Parathyroid adenoma (tissue), 2 donors: ENCODE measurements around the gene KRT33B.

ENCODE experiments used
- H2AFZ ChIP-seq: fragments of 300-600 bp; sonication (generic); one replicate; pipeline ENCODE4 v1.7.0; 2017; ENCODE audit warnings: antibody characterized with exemption, mild to moderate bottlenecking
- H3K27ac ChIP-seq: fragments of 300-600 bp; sonication (generic); one replicate; pipeline ENCODE4 v1.7.0; 2017
- H3K27me3 ChIP-seq: fragments of 300-600 bp; sonication (generic); one replicate; pipeline ENCODE4 v1.7.0; 2017; ENCODE audit warnings: low read length; ENCODE audit not compliant: control insufficient read depth, insufficient read depth
- H3K36me3 ChIP-seq: fragments of 300-600 bp; sonication (generic); one replicate; pipeline ENCODE4 v1.7.0; 2017; ENCODE audit warnings: low read length; ENCODE audit not compliant: control insufficient read depth, insufficient read depth
- H3K4me1 ChIP-seq: fragments of 300-600 bp; sonication (generic); one replicate; pipeline ENCODE4 v1.7.0; 2017; ENCODE audit warnings: control low read depth
- H3K4me2 ChIP-seq: fragments of 300-600 bp; sonication (generic); one replicate; pipeline ENCODE4 v1.7.0; 2017; ENCODE audit warnings: low read length
- H3K4me3 ChIP-seq: fragments of 300-600 bp; sonication (generic); one replicate; pipeline ENCODE4 v1.7.0; 2017; ENCODE audit warnings: low read depth, low read length
- H3K79me2 ChIP-seq: fragments of 300-600 bp; sonication (generic); one replicate; pipeline ENCODE4 v1.7.0; 2017; ENCODE audit warnings: control low read depth
- H3K9ac ChIP-seq: fragments of 300-600 bp; sonication (generic); one replicate; pipeline ENCODE4 v1.7.0; 2017; ENCODE audit warnings: mild to moderate bottlenecking
- H3K9me3 ChIP-seq: fragments of 300-600 bp; sonication (generic); one replicate; pipeline ENCODE4 v1.7.0; 2017; ENCODE audit warnings: low read length; ENCODE audit not compliant: control insufficient read depth
- TF ChIP-seq, protein P1 (sequence below): fragments of 300-600 bp; sonication (generic); IDR thresholded peaks from one replicate; pipeline ENCODE4 v1.7.0; 2017; ENCODE audit warnings: antibody characterized with exemption, mild to moderate bottlenecking
- donor health status: primary hyperparathyroidism.

Gene KRT33B

DNA sequence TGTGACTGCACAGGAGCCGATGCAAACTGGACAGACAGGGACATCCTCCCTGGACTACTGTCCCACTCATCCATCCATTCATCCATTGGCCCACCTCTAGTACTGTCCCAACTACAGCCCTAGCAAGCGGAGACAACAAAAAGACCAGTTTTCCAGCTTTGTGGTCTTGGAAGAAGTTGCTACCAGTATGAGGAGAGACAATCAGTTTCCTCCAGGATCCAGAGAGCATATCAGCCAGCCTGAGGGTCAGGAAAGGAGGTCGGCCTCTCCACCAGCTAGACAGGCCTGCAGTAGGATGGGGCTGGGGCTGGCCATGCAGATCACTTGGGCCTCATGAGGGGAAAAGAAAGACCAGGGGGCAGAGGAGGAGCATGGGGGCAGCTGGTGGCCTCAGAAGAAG, 35.8 kb downstream of the KRT33B start:
- Histone ChIP-seq H3K36me3 (no peaks in the 10 kb centered on the region), H3K4me1 (peaks cover under 1% of the 10 kb centered on the region), H3K79me2 (no peaks in the 10 kb centered on the region), H2AFZ (no peak overlapping the region), H3K9ac (no peak overlapping the region), H3K4me2 (no peak overlapping the region), H3K4me3 (no peak overlapping the region), H3K9me3 (no peaks in the 10 kb centered on the region), H3K27me3 (no peaks in the 10 kb centered on the region), H3K27ac (no peak overlapping the region)
- TF ChIP-seq, protein P1, sequence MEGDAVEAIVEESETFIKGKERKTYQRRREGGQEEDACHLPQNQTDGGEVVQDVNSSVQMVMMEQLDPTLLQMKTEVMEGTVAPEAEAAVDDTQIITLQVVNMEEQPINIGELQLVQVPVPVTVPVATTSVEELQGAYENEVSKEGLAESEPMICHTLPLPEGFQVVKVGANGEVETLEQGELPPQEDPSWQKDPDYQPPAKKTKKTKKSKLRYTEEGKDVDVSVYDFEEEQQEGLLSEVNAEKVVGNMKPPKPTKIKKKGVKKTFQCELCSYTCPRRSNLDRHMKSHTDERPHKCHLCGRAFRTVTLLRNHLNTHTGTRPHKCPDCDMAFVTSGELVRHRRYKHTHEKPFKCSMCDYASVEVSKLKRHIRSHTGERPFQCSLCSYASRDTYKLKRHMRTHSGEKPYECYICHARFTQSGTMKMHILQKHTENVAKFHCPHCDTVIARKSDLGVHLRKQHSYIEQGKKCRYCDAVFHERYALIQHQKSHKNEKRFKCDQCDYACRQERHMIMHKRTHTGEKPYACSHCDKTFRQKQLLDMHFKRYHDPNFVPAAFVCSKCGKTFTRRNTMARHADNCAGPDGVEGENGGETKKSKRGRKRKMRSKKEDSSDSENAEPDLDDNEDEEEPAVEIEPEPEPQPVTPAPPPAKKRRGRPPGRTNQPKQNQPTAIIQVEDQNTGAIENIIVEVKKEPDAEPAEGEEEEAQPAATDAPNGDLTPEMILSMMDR: no peak

DNA sequence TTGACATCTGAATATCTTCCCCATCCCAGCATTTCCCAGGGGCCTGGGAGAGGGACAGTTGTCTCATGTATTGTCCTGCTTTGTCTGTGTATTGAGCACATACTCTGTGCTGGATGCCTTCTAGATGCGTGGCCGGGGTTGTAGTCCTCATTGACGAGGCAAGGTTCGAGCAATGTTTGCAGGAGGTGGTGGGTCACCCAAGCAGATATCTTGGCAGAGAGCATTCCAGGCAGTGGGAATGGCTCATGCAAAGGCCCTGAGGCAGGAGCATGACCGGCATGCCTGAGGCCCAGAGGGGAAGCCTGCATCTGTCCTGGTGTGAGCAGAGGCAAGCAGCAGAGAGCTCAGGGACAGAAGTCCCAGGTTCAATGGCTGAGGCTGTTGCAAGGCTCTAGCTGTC, 36.5 kb downstream of the KRT33B start:
- no peaks in the 10 kb centered on the region for H3K9me3 ChIP-seq
- H3K4me3 ChIP-seq: no peak overlapping the region

DNA sequence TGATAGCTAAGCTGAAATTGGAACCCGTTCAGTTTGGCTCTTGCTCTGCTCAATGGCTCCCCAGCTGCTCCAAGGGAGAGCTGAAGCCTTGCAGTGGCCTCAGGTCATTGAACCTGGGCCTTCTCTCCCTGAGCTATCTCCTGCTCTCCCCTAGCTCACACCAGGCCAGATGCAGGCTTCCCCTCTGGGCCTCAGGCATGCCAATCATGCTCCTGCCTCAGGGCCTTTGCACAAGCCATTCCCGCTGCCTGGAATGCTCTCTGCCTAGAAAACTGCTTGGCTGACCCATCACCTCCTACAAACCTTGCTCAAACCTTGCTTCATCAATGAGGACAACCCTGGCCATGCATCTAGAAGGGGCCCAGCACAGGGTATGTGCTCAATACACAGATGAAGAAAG, 37.4 kb downstream of the KRT33B start:
- H3K36me3 ChIP-seq: no peaks in the 10 kb centered on the region
- no peaks in the 10 kb centered on the region for H3K4me1 ChIP-seq
- no peak overlapping the region for H3K4me3 ChIP-seq
- no peak overlapping the region for H3K9ac ChIP-seq
- no peak overlapping the region for H3K27ac ChIP-seq
- no peaks in the 10 kb centered on the region for H3K79me2 ChIP-seq
- H3K4me2 ChIP-seq: no peak overlapping the region
- no peaks in the 10 kb centered on the region for H3K27me3 ChIP-seq
- TF ChIP-seq, protein P1: no peak
- no peak overlapping the region for H2AFZ ChIP-seq
- no peaks in the 10 kb centered on the region for H3K9me3 ChIP-seq

More for the DNA sequence above, 36.5 kb downstream of the KRT33B start:
- H3K27me3 ChIP-seq: no peaks in the 10 kb centered on the region
- no peaks in the 10 kb centered on the region for H3K36me3 ChIP-seq
- no peaks in the 10 kb centered on the region for H3K79me2 ChIP-seq
- no peak overlapping the region for H3K4me2 ChIP-seq
- no peak overlapping the region for H3K27ac ChIP-seq
- TF ChIP-seq, protein P1: no peak
- H3K4me1 ChIP-seq: no peaks in the 10 kb centered on the region
- H2AFZ ChIP-seq: no peak overlapping the region
- no peak overlapping the region for H3K9ac ChIP-seq

DNA sequence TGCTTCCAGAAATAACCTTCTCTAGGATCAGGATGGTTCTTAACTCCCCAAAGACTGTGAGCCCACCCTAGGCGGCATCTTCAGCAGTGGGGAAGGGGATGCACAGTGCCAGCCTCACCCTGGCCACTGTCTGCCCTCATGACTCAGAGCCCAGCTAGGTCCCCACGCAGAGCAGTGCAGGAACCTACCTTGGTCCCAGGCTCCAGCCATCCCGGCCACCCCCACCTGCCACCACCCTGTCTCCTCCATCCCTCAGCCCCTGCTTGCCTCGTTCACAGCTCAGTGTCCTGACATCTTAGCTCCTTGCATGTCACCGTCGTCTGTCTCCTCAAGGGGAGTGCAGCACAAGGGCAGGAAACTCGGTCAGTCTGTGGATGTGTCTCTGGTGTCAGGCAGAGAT, 38.0 kb downstream of the KRT33B start:
- no peak overlapping the region for H3K27ac ChIP-seq
- H3K4me1 ChIP-seq: no peaks in the 10 kb centered on the region
- TF ChIP-seq, protein P1: no peak
- H3K4me3 ChIP-seq: no peak overlapping the region
- H2AFZ ChIP-seq: no peak overlapping the region
- no peak overlapping the region for H3K9ac ChIP-seq
- no peaks in the 10 kb centered on the region for H3K9me3 ChIP-seq
- no peaks in the 10 kb centered on the region for H3K36me3 ChIP-seq
- H3K79me2 ChIP-seq: no peaks in the 10 kb centered on the region
- no peak overlapping the region for H3K4me2 ChIP-seq
- no peaks in the 10 kb centered on the region for H3K27me3 ChIP-seq

DNA sequence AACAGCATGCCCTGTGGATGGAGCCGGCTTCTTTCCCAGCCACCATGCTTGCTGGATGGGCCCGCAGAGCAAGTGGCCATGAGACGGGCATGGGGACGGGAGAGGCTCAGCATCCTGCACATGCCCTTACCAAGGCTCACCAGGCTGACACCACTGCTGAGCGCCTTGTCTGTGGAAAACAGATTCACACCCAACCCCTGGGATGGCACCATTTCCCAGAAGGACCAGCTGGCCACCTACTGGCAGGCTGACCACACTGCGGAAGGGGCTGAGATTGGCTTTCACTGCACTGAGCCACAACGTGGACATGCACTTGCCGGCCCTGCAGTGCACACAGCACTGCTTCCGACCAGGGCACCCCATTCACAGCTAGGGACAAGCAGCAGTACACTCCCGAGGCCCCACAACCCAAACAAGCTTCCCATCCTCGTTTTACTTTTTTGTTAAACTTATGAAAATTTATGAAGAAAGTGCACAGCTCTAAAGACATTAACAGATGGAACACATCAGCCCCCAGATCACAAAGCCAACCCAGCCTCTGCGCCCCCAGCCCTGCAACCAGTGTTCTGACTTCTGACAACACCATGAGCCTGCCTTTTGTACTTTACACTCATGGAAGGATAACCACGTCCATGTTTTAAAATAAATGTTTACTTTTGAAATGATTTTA, 40.2 kb downstream of the KRT33B start:
- H3K4me2 ChIP-seq: no peak overlapping the region
- TF ChIP-seq, protein P1: peak; percentile 49
- H3K36me3 ChIP-seq: no peaks in the 10 kb centered on the region
- H3K79me2 ChIP-seq: no peaks in the 10 kb centered on the region
- H3K4me3 ChIP-seq: no peak overlapping the region
- no peak overlapping the region for H3K9ac ChIP-seq
- no peaks in the 10 kb centered on the region for H3K9me3 ChIP-seq
- H3K27ac ChIP-seq: no peak overlapping the region
- no peak overlapping the region for H2AFZ ChIP-seq
- no peaks in the 10 kb centered on the region for H3K4me1 ChIP-seq
- no peaks in the 10 kb centered on the region for H3K27me3 ChIP-seq
